GM23338 (cell line): ENCODE results near the gene ST6GALNAC4.

ENCODE experiments used
- CTCF ChIP-seq, 2 experiments: fragments of 200-600 bp in 1 of 2; sonication (generic) in 1 of 2; conservative IDR thresholded peaks; 2 replicates each; pipeline versions ENCODE4 v1.5.1 to v1.6.1; 2016 to 2017; ENCODE audit warnings: antibody characterized with exemption in 2 of 2, low read depth in 2 of 2, mild to moderate bottlenecking in 2 of 2, moderate library complexity in 1 of 2
- EZH2 ChIP-seq: fragments of 200-600 bp; sonication (generic); IDR thresholded peaks from one replicate; pipeline ENCODE4 v1.8.0; 2017; ENCODE audit warnings: antibody characterized with exemption, mild to moderate bottlenecking, low read depth; ENCODE audit not compliant: unreplicated experiment
- POLR2AphosphoS5 ChIP-seq: IDR thresholded peaks from 2 replicates; pipeline ENCODE4 v1.6.1; 2016; ENCODE audit warnings: antibody characterized with exemption, low read depth

- no peak for TF ChIP-seq POLR2AphosphoS5
- TF ChIP-seq EZH2: no peak
- TF ChIP-seq CTCF (conservative IDR thresholded peaks at IDR 0.05; ENCODE audit: low read depth in 2 of 2): no peak
These were observed 49.1 kb upstream of the ST6GALNAC4 start for GRCh38 chr9:127965953-127966352.
